Peyer's patch (tissue), 4 donors: Measurements from ENCODE around the gene EXOSC9.

Source experiments
- POLR2A ChIP-seq, 2 donors: fragments of 450-650 bp; IDR thresholded peaks; one replicate each; pipeline ENCODE4 v1.5.1; 2017; ENCODE audit warnings: antibody characterized with exemption in 2 of 2, mild to moderate bottlenecking in 2 of 2, moderate library complexity in 2 of 2
- TF ChIP-seq, protein P1 (sequence below), 6 experiments: fragments of 450-650 bp in 4 of 6; fragments of 200-600 bp in 2 of 6; sonication (generic) in 1 of 6; IDR thresholded peaks; one replicate each; pipeline ENCODE4 v1.5.1; 2017 to 2019; ENCODE audit warnings: antibody characterized with exemption in 6 of 6, mild to moderate bottlenecking in 3 of 6, moderate library complexity in 1 of 6

DNA sequence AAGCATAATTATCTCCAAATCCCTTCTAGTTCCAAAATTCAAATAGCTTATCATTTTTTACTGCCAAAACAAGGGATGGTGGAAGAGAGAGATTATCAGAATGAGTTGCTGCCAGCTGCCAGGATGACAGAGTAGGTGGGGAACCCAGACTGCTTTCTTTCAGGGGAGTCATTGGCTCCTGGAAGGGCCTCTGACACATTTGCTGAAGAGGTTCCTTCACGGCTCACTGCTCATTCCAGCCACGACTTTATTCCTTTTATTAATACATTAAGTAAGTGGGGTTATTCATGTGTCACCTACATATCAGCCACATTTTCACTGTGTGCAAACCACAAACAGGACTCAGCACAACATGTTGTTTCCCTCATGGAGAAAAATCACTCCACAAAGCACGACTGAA lies 23.5 kb upstream of the EXOSC9 start:
- TF ChIP-seq, protein P1, sequence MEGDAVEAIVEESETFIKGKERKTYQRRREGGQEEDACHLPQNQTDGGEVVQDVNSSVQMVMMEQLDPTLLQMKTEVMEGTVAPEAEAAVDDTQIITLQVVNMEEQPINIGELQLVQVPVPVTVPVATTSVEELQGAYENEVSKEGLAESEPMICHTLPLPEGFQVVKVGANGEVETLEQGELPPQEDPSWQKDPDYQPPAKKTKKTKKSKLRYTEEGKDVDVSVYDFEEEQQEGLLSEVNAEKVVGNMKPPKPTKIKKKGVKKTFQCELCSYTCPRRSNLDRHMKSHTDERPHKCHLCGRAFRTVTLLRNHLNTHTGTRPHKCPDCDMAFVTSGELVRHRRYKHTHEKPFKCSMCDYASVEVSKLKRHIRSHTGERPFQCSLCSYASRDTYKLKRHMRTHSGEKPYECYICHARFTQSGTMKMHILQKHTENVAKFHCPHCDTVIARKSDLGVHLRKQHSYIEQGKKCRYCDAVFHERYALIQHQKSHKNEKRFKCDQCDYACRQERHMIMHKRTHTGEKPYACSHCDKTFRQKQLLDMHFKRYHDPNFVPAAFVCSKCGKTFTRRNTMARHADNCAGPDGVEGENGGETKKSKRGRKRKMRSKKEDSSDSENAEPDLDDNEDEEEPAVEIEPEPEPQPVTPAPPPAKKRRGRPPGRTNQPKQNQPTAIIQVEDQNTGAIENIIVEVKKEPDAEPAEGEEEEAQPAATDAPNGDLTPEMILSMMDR (IDR thresholded peaks at IDR 0.05), result no peak
- no peak for TF ChIP-seq POLR2A (IDR thresholded peaks at IDR 0.05)
